ENCODE data around the gene CAV1.

The CAV1 gene

GRCh38 chr7:116560021-116560970, 35.5 kb downstream of the CAV1 start:
- TF ChIP-seq ZBTB7A (IDR thresholded peaks at IDR 0.05; ENCODE audit: low read depth) (no peak), CEBPB (IDR thresholded peaks at IDR 0.05) (no peak), CREB1 (IDR thresholded peaks at IDR 0.05; ENCODE audit: low read depth) (no peak), RAD21 (IDR thresholded peaks at IDR 0.05; ENCODE audit: low read depth) (no peak), TCF12 (IDR thresholded peaks at IDR 0.05; ENCODE audit: low read depth) (no peak), TAF1 (IDR thresholded peaks at IDR 0.05; ENCODE audit: low read depth) (no peak), FOXM1 (IDR thresholded peaks at IDR 0.05; ENCODE audit: borderline replicate concordance, low read depth) (no peak), YY1 (IDR thresholded peaks at IDR 0.05; ENCODE audit: low read depth) (no peak)

GRCh38 chr7:116561697-116562483, 37.1 kb downstream of the CAV1 start:
- TF ChIP-seq CEBPB (IDR thresholded peaks at IDR 0.05), result no peak

GRCh38 chr7:116562529-116563121, 37.8 kb downstream of the CAV1 start:
- TF ChIP-seq REST (IDR thresholded peaks at IDR 0.05; ENCODE audit: low read depth) (no peak), ZBTB7A (IDR thresholded peaks at IDR 0.05; ENCODE audit: low read depth) (no peak), EGR1 (IDR thresholded peaks at IDR 0.05) (no peak), TEAD4 (IDR thresholded peaks at IDR 0.05) (no peak), USF1 (IDR thresholded peaks at IDR 0.05) (no peak), NFIC (IDR thresholded peaks at IDR 0.05) (no peak), TCF12 (IDR thresholded peaks at IDR 0.05; ENCODE audit: low read depth) (no peak), YY1 (IDR thresholded peaks at IDR 0.05; ENCODE audit: low read depth) (no peak), RAD21 (IDR thresholded peaks at IDR 0.05; ENCODE audit: low read depth) (no peak), FOXM1 (IDR thresholded peaks at IDR 0.05; ENCODE audit: borderline replicate concordance, low read depth) (no peak), CEBPB (IDR thresholded peaks at IDR 0.05) (no peak), EP300 (IDR thresholded peaks at IDR 0.05; ENCODE audit: borderline replicate concordance) (no peak), TAF1 (IDR thresholded peaks at IDR 0.05; ENCODE audit: low read depth) (no peak), MAX (IDR thresholded peaks at IDR 0.05) (no peak), CREB1 (IDR thresholded peaks at IDR 0.05; ENCODE audit: low read depth) (no peak)

- no peak for TF ChIP-seq MAX (IDR thresholded peaks at IDR 0.05)
- no peak for TF ChIP-seq USF1 (IDR thresholded peaks at IDR 0.05)
- TF ChIP-seq EGR1 (IDR thresholded peaks at IDR 0.05), result no peak
- TF ChIP-seq TEAD4 (IDR thresholded peaks at IDR 0.05), result no peak
- TF ChIP-seq TAF1 (IDR thresholded peaks at IDR 0.05; ENCODE audit: low read depth), result no peak
- TF ChIP-seq REST (IDR thresholded peaks at IDR 0.05; ENCODE audit: low read depth), result no peak
- TF ChIP-seq EP300 (IDR thresholded peaks at IDR 0.05; ENCODE audit: borderline replicate concordance), result no peak
- TF ChIP-seq TCF12 (IDR thresholded peaks at IDR 0.05; ENCODE audit: low read depth), result no peak
These were observed 41.1 kb downstream of the CAV1 start for GRCh38 chr7:116565981-116566380.

GRCh38 chr7:116566666-116567065, 41.8 kb downstream of the CAV1 start:
- TF ChIP-seq TEAD4 (IDR thresholded peaks at IDR 0.05) (no peak), YY1 (IDR thresholded peaks at IDR 0.05; ENCODE audit: low read depth) (no peak), CEBPB (IDR thresholded peaks at IDR 0.05) (no peak), TAF1 (IDR thresholded peaks at IDR 0.05; ENCODE audit: low read depth) (no peak), NFIC (IDR thresholded peaks at IDR 0.05) (no peak), ZBTB7A (IDR thresholded peaks at IDR 0.05; ENCODE audit: low read depth) (no peak), REST (IDR thresholded peaks at IDR 0.05; ENCODE audit: low read depth) (no peak), USF1 (IDR thresholded peaks at IDR 0.05) (no peak), RAD21 (IDR thresholded peaks at IDR 0.05; ENCODE audit: low read depth) (no peak), EP300 (IDR thresholded peaks at IDR 0.05; ENCODE audit: borderline replicate concordance) (no peak), MAX (IDR thresholded peaks at IDR 0.05) (no peak), EGR1 (IDR thresholded peaks at IDR 0.05) (no peak), CREB1 (IDR thresholded peaks at IDR 0.05; ENCODE audit: low read depth) (no peak), FOXM1 (IDR thresholded peaks at IDR 0.05; ENCODE audit: borderline replicate concordance, low read depth) (no peak), TCF12 (IDR thresholded peaks at IDR 0.05; ENCODE audit: low read depth) (no peak)
